Measurements from ENCODE around the gene PPM1E. TPM values are rescaled to one million over a fixed set of nuclear protein-coding genes. Genes with fewer than 3 reads are reported as not detected.

The PPM1E gene
- polyA plus RNA-seq, 1 donor from 2014 or later = 39.5 TPM

- Histone ChIP-seq H3K4me2 (ENCODE audit: low read length) (no peak overlapping the region), H3K9me3 (ENCODE audit: low read length) (no peaks in the 10 kb centered on the region), H3K9me2 (ENCODE audit: insufficient read depth, low read length) (no peaks in the 10 kb centered on the region), H3K27ac (ENCODE audit: low read length) (no peak overlapping the region), H3K9ac (ENCODE audit: low read length) (no peak overlapping the region), H3F3A (ENCODE audit: insufficient read depth, low read length, poor library complexity, severe bottlenecking) (no peaks in the 10 kb centered on the region), H3K27me3 (ENCODE audit: insufficient read depth, low read depth, low read length) (no peaks in the 10 kb centered on the region), H4K20me1 (ENCODE audit: insufficient read depth) (no peaks in the 10 kb centered on the region), H3K36me3 (ENCODE audit: insufficient read depth, low read length) (no peaks in the 10 kb centered on the region), H2AFZ (ENCODE audit: low read depth, low read length) (no peak overlapping the region), H3K79me2 (replicated peaks; ENCODE audit: insufficient read depth, low read length) (no peaks in the 10 kb centered on the region), H3K4me3 (ENCODE audit: low read length) (no peak overlapping the region)
- TF ChIP-seq MXI1 (conservative IDR thresholded peaks at IDR 0.05; ENCODE audit: poor library complexity, severe bottlenecking) = no peak
- TF ChIP-seq POLR2AphosphoS5 (IDR thresholded peaks at IDR 0.05) = no peak
- no peak for TF ChIP-seq EZH2 (IDR thresholded peaks at IDR 0.05; ENCODE audit: borderline replicate concordance, insufficient read depth, low read length, poor library complexity, severe bottlenecking)
- TF ChIP-seq CTCF (IDR thresholded peaks at IDR 0.05; ENCODE audit: poor library complexity, severe bottlenecking) = no peak
- TF ChIP-seq EP300 (conservative IDR thresholded peaks at IDR 0.05; ENCODE audit: poor library complexity, severe bottlenecking) = no peak
- TF ChIP-seq, protein P1, sequence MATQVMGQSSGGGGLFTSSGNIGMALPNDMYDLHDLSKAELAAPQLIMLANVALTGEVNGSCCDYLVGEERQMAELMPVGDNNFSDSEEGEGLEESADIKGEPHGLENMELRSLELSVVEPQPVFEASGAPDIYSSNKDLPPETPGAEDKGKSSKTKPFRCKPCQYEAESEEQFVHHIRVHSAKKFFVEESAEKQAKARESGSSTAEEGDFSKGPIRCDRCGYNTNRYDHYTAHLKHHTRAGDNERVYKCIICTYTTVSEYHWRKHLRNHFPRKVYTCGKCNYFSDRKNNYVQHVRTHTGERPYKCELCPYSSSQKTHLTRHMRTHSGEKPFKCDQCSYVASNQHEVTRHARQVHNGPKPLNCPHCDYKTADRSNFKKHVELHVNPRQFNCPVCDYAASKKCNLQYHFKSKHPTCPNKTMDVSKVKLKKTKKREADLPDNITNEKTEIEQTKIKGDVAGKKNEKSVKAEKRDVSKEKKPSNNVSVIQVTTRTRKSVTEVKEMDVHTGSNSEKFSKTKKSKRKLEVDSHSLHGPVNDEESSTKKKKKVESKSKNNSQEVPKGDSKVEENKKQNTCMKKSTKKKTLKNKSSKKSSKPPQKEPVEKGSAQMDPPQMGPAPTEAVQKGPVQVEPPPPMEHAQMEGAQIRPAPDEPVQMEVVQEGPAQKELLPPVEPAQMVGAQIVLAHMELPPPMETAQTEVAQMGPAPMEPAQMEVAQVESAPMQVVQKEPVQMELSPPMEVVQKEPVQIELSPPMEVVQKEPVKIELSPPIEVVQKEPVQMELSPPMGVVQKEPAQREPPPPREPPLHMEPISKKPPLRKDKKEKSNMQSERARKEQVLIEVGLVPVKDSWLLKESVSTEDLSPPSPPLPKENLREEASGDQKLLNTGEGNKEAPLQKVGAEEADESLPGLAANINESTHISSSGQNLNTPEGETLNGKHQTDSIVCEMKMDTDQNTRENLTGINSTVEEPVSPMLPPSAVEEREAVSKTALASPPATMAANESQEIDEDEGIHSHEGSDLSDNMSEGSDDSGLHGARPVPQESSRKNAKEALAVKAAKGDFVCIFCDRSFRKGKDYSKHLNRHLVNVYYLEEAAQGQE (IDR thresholded peaks at IDR 0.05; ENCODE audit: borderline replicate concordance) = no peak
- TF ChIP-seq SMC3 (conservative IDR thresholded peaks at IDR 0.05; ENCODE audit: poor library complexity) = no peak
- no peak for TF ChIP-seq RAD21 (conservative IDR thresholded peaks at IDR 0.05)
- TF ChIP-seq TAF1 (IDR thresholded peaks at IDR 0.05; ENCODE audit: low read depth) = no peak
These were observed 220.9 kb downstream of the PPM1E start for GRCh38 chr17:58976541-58976940.

GRCh38 chr17:58980706-58981481 lies 225.2 kb downstream of the PPM1E start:
- Histone ChIP-seq H3K4me3 (ENCODE audit: low read length) (no peak overlapping the region), H2AFZ (ENCODE audit: low read depth, low read length) (no peak overlapping the region), H3K36me3 (ENCODE audit: insufficient read depth, low read length) (no peaks in the 10 kb centered on the region), H3K9ac (ENCODE audit: low read length) (no peak overlapping the region), H4K20me1 (ENCODE audit: insufficient read depth) (no peaks in the 10 kb centered on the region), H3K4me2 (ENCODE audit: low read length) (no peak overlapping the region), H3K9me3 (ENCODE audit: low read length) (no peaks in the 10 kb centered on the region), H3K79me2 (replicated peaks; ENCODE audit: insufficient read depth, low read length) (no peaks in the 10 kb centered on the region), H3K27ac (ENCODE audit: low read length) (no peak overlapping the region), H3K27me3 (ENCODE audit: insufficient read depth, low read depth, low read length) (no peaks in the 10 kb centered on the region), H3K9me2 (ENCODE audit: insufficient read depth, low read length) (no peaks in the 10 kb centered on the region), H3F3A (ENCODE audit: insufficient read depth, low read length, poor library complexity, severe bottlenecking) (no peaks in the 10 kb centered on the region)
- TF ChIP-seq EP300 (conservative IDR thresholded peaks at IDR 0.05; ENCODE audit: poor library complexity, severe bottlenecking) (no peak), POLR2AphosphoS5 (IDR thresholded peaks at IDR 0.05) (no peak), TAF1 (IDR thresholded peaks at IDR 0.05; ENCODE audit: low read depth) (no peak), MXI1 (conservative IDR thresholded peaks at IDR 0.05; ENCODE audit: poor library complexity, severe bottlenecking) (no peak), EZH2 (IDR thresholded peaks at IDR 0.05; ENCODE audit: borderline replicate concordance, insufficient read depth, low read length, poor library complexity, severe bottlenecking) (no peak), CTCF (IDR thresholded peaks at IDR 0.05; ENCODE audit: poor library complexity, severe bottlenecking) (no peak), SMC3 (conservative IDR thresholded peaks at IDR 0.05; ENCODE audit: poor library complexity) (no peak), RAD21 (conservative IDR thresholded peaks at IDR 0.05) (no peak)
- TF ChIP-seq, protein P1 (IDR thresholded peaks at IDR 0.05; ENCODE audit: borderline replicate concordance) = no peak
